Measurements from ENCODE around the gene NPAS3.

The NPAS3 gene

DNA sequence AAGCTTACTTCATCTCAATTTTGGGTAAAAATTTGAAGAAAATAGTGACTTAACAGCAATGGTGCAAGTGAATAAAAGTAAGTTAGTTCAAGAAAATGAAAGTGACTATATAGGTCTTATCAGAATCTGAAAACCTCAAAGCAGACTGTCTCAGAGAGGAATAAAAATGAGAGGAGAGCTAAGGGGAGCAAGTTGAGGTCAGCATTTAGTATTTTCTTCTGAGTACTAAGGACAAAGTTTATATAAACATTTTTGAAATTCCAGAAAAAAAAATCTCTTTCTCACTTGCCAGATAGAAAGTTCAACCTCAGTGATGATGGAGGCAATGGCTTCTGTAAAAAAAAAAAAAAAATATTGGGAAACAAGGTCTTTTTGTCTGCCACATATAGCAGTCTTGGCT is 414.1 kb downstream of the NPAS3 start:
- H3K27me3 Mint-ChIP-seq, result no peaks in the 10 kb centered on the region

DNA sequence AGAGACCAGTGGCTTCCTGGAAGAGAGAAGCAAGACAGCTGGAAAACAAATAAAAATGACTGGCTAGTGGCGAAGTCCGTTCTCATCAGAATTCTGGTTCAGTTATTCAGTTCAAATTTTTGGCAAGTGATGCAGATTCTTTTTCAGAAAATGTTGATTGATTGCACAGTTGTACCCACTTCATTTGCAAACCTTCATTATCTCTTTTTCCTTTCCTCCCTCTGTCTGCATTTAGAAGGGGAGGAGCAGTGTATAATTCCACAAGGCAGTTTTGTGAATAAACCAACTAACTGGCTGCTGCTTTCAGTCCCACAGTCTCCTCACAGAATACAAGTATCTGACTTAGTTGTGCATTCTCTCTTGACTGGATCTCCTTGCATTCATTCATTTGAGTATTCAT is 417.5 kb downstream of the NPAS3 start:
- H3K27ac Mint-ChIP-seq (ENCODE audit: low read depth), result no peak overlapping the region
- DNase-seq (ENCODE audit: low spot score in 2 of 2), result no peak
- no peak for ATAC-seq (replicated peaks; ENCODE audit: extremely low read depth, poor library complexity, severe bottlenecking)
- H3K27me3 Mint-ChIP-seq, result no peaks in the 10 kb centered on the region
- no peaks in the 10 kb centered on the region for H3K36me3 Mint-ChIP-seq (ENCODE audit: insufficient read depth)
- H3K4me3 Mint-ChIP-seq, result no peak overlapping the region
- no peaks in the 10 kb centered on the region for H3K4me1 Mint-ChIP-seq
- H3K9me3 Mint-ChIP-seq, result peaks cover 35% of the 10 kb centered on the region

More for the DNA sequence above, 414.1 kb downstream of the NPAS3 start:
- no peak for DNase-seq (ENCODE audit: low spot score in 2 of 2)
- no peaks in the 10 kb centered on the region for H3K36me3 Mint-ChIP-seq (ENCODE audit: insufficient read depth)
- no peaks in the 10 kb centered on the region for H3K4me1 Mint-ChIP-seq
- H3K27ac Mint-ChIP-seq (ENCODE audit: low read depth), result no peak overlapping the region
- ATAC-seq (replicated peaks; ENCODE audit: extremely low read depth, poor library complexity, severe bottlenecking), result no peak
- peaks cover 29% of the 10 kb centered on the region for H3K9me3 Mint-ChIP-seq
- no peak overlapping the region for H3K4me3 Mint-ChIP-seq

DNA sequence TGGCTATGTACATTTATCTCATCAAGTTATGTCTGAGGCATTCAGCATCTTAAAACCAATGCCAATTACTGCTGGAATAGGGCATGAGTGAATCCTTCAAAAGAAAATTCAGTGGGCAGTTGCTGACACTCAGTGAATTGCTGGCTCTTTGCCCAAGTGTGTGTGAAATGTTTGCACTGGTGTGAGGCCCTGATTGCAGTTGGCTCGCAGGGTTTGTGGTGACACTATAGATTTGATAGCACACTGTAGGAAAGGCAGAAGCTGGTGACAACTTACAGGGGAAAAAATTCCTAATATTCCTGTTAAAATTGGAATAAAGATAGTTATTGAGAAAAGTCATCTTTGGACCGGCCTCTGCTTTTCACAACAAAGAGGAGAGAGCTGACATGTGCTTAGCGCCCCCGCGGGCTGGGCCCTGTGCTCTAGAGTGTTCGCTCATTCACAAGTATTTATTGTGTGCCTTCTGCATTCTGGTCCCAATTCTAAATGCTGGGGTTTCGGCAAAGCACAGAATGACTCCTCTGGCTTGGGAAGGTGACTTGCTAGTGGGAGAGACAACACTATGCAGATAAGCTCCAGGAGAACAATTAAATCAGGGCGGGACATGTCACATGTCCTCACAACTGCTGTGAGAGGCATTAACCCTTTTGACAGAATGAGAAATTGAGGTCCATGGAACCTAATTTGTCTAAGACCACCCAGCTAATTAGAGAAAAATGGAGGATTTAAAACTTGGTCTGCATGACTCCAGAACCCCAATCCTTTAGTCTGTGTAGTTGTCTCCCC is 418.7 kb downstream of the NPAS3 start:
- DNase-seq (ENCODE audit: low spot score in 2 of 2) (no peak), ATAC-seq (replicated peaks; ENCODE audit: extremely low read depth, poor library complexity, severe bottlenecking) (no peak)
- Mint-ChIP-seq H3K36me3 (ENCODE audit: insufficient read depth) (no peaks in the 10 kb centered on the region), H3K4me3 (no peak overlapping the region), H3K27me3 (no peaks in the 10 kb centered on the region), H3K9me3 (peaks cover 35% of the 10 kb centered on the region), H3K4me1 (no peaks in the 10 kb centered on the region), H3K27ac (ENCODE audit: low read depth) (no peak overlapping the region)

DNA sequence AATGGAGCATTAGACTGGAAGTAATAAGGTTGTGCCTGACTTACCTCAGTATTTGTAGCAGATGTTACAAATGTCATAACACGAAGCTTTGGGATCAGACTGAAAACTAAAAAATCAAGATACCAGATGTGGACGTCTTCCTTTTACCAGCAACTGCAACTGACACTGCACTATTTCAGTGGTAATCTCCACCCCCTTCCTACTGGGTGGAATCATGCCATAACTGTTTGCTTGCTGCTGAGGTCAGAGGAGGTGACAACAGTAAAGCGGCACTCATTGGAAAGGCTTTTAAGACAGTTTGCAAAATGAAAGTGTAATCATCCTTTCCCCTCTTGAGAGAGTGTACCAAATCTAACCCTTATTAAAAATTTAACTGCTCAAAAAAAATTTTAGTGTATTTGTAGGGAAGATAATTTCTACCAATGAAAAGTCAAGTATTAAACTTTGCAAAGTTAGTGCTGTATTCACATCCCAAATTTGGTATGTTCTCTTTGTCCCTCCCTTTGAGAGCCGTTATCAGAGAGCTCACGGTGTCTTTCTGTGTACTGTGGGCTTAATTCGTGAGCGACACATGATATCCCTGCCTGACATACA is 420.7 kb downstream of the NPAS3 start:
- no peak for DNase-seq (ENCODE audit: low spot score in 2 of 2)
- Mint-ChIP-seq H3K4me3 (no peak overlapping the region), H3K4me1 (no peaks in the 10 kb centered on the region), H3K36me3 (ENCODE audit: insufficient read depth) (no peaks in the 10 kb centered on the region), H3K27ac (ENCODE audit: low read depth) (no peak overlapping the region), H3K27me3 (no peaks in the 10 kb centered on the region), H3K9me3 (peaks cover 22% of the 10 kb centered on the region)
- ATAC-seq (replicated peaks; ENCODE audit: extremely low read depth, poor library complexity, severe bottlenecking), result no peak

DNA sequence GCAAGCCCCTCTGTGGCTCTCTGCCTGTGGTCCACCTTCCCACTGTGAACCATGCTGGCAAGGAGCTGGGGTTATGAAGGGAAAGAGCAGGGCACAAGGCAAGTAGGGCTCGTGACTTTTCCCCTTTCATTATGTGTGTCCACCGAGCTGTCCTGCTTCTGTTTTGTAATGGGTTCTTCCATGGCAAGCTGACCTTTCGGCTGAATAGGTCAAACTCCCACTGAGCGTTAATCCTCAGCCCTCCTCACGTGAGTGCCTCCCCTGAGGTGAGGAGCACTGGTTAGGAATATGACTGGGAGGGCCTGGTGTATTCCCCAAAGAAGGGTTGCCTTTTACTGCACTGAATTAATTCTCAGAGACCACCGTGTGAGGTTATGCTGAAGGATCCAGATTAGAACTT is 424.3 kb downstream of the NPAS3 start:
- no peak for DNase-seq (ENCODE audit: low spot score in 2 of 2)
- Mint-ChIP-seq H3K4me1 (no peaks in the 10 kb centered on the region), H3K27me3 (no peaks in the 10 kb centered on the region), H3K9me3 (peaks cover 11% of the 10 kb centered on the region), H3K4me3 (no peak overlapping the region), H3K27ac (ENCODE audit: low read depth) (no peak overlapping the region), H3K36me3 (ENCODE audit: insufficient read depth) (no peaks in the 10 kb centered on the region)
- no peak for ATAC-seq (replicated peaks; ENCODE audit: extremely low read depth, poor library complexity, severe bottlenecking)

DNA sequence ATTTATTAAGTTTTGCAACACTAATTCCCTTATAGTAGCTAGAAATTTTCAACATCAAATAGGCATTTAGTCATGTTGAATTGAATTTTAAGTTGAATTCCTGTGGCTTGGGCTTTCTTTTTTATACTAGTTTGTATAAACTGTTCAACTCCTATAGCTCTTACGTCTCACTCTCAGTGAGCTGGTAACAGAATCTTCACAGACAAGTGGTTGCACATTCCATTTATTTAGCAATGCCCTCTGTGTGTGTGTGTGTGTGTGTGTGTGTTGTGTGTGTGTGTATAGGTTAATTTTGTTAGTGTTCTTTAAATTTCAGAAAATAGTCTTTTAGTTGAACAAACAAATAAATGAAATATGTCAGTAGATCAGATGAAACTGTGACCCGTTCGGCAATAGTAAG is 425.0 kb downstream of the NPAS3 start:
- Mint-ChIP-seq H3K4me3 (no peak overlapping the region), H3K27ac (ENCODE audit: low read depth) (no peak overlapping the region)
- no peak for ATAC-seq (replicated peaks; ENCODE audit: extremely low read depth, poor library complexity, severe bottlenecking)

DNA sequence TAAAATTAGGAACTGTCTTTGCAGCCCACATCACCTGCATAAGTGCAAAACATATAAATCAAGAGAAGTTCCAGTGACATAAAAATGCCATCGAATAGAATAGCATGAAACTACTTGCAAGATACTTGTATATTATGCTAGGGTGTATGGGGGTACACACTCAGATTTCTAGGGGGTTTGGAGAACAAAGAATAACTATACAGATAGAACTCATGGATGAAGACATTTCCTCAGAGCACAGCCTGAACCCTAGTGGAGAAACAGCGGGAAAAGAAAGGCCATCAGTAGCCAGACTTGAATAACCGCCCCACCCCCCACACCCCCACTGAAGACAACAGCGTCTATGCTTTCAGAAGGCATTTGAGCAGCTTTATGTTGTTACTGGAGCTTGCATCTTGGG is 425.8 kb downstream of the NPAS3 start:
- peaks cover 6% of the 10 kb centered on the region for H3K9me3 Mint-ChIP-seq
- no peak overlapping the region for H3K4me3 Mint-ChIP-seq
- no peak overlapping the region for H3K27ac Mint-ChIP-seq (ENCODE audit: low read depth)
- DNase-seq (ENCODE audit: low spot score in 2 of 2) (no peak), ATAC-seq (replicated peaks; ENCODE audit: extremely low read depth, poor library complexity, severe bottlenecking) (no peak)
- no peaks in the 10 kb centered on the region for H3K36me3 Mint-ChIP-seq (ENCODE audit: insufficient read depth)
- no peaks in the 10 kb centered on the region for H3K4me1 Mint-ChIP-seq
- H3K27me3 Mint-ChIP-seq, result no peaks in the 10 kb centered on the region

More for the DNA sequence above, 425.0 kb downstream of the NPAS3 start:
- Mint-ChIP-seq H3K36me3 (ENCODE audit: insufficient read depth) (no peaks in the 10 kb centered on the region), H3K27me3 (no peaks in the 10 kb centered on the region), H3K4me1 (no peaks in the 10 kb centered on the region), H3K9me3 (peaks cover 11% of the 10 kb centered on the region)
- no peak for DNase-seq (ENCODE audit: low spot score in 2 of 2)

DNA sequence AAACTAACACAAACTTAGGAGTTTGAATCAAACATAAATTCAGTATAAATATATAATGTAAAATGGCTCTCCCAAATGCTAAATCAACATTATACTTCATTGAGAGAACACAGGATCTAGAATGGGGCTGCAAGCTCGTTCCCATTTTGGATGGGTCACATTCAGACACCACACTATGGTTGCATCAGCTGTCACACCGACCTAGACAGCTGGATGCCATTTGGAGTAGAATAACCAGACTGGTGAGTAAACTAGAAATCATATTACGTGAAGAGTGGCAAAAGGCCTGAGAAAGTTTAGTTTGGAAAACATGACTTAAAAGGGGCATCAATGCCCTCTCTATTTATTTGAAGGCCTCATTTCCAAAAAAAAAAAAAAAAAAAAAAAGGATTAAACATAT is 430.4 kb downstream of the NPAS3 start:
- H3K27ac Mint-ChIP-seq (ENCODE audit: low read depth), result no peak overlapping the region
- no peaks in the 10 kb centered on the region for H3K36me3 Mint-ChIP-seq (ENCODE audit: insufficient read depth)
- H3K9me3 Mint-ChIP-seq, result peaks cover 6% of the 10 kb centered on the region
- no peaks in the 10 kb centered on the region for H3K4me1 Mint-ChIP-seq
- H3K27me3 Mint-ChIP-seq, result no peaks in the 10 kb centered on the region
- ATAC-seq (replicated peaks; ENCODE audit: extremely low read depth, poor library complexity, severe bottlenecking) (no peak), DNase-seq (ENCODE audit: low spot score in 2 of 2) (no peak)
- H3K4me3 Mint-ChIP-seq, result no peak overlapping the region

DNA sequence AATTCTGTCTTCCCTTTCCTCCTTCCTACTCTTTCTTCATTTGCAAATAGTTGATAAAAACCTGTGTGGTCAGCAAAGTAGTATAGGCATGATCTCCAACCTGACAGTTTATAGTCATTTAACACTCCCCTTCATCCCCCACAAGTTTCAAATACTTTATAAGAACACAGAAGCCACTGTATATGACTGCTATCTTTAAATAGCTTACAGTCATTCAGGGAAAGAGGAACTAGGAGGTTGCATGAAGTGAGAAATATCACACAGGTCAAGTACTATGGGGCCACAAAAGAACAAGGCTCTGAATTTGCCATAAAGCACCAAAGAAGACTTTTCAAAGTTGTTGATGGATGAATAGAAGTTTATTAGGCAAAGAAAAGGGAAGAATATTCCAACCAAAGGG is 431.3 kb downstream of the NPAS3 start:
- no peaks in the 10 kb centered on the region for H3K36me3 Mint-ChIP-seq (ENCODE audit: insufficient read depth)
- no peaks in the 10 kb centered on the region for H3K4me1 Mint-ChIP-seq
- no peaks in the 10 kb centered on the region for H3K27me3 Mint-ChIP-seq
- ATAC-seq (replicated peaks; ENCODE audit: extremely low read depth, poor library complexity, severe bottlenecking) (no peak), DNase-seq (ENCODE audit: low spot score in 2 of 2) (no peak)
- H3K27ac Mint-ChIP-seq (ENCODE audit: low read depth), result no peak overlapping the region
- peaks cover 6% of the 10 kb centered on the region for H3K9me3 Mint-ChIP-seq
- no peak overlapping the region for H3K4me3 Mint-ChIP-seq

DNA sequence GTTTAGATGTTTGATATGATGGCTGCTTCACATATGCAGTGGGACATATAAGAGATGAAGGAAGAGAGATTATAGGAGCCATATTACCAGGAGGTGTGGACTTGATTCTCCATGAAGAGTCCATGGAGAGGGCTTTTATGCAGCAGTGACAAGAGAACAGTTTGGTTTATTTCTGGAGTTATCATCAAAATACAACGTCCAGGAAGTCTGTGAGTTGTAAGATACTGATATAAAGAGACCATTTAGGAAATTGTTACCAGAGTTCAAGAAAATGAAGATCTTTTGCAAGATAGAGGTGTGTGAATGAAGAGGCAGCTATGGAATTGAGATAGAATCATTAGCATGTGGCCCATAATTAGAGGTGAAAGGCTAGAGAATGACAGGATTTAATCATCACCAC is 431.7 kb downstream of the NPAS3 start:
- no peak for ATAC-seq (replicated peaks; ENCODE audit: extremely low read depth, poor library complexity, severe bottlenecking)
- H3K4me3 Mint-ChIP-seq, result no peak overlapping the region
- H3K36me3 Mint-ChIP-seq (ENCODE audit: insufficient read depth), result no peaks in the 10 kb centered on the region
- H3K27ac Mint-ChIP-seq (ENCODE audit: low read depth), result no peak overlapping the region
- no peaks in the 10 kb centered on the region for H3K4me1 Mint-ChIP-seq
- H3K9me3 Mint-ChIP-seq, result peaks cover 6% of the 10 kb centered on the region
- no peaks in the 10 kb centered on the region for H3K27me3 Mint-ChIP-seq
- no peak for DNase-seq (ENCODE audit: low spot score in 2 of 2)

DNA sequence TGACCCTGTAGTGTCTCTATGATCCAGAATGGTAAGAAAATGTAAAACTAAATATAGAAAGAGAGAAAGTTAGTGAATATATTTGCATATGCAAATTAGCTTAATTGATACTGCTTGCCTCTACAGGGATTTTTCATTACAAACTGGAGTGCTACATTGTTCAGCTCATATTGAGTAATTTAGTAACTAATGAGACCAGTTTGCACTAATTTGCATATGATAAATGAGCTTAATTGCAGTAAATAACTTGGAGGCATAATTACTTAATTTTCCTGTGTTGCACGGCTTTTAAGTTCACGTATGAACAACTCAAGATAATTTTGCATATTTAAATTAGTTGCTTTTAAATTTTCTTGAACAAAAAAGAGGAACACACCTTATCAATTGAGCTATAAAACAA is 436.5 kb downstream of the NPAS3 start:
- Mint-ChIP-seq H3K27ac (ENCODE audit: low read depth) (no peak overlapping the region), H3K36me3 (ENCODE audit: insufficient read depth) (no peaks in the 10 kb centered on the region), H3K4me3 (no peak overlapping the region), H3K27me3 (no peaks in the 10 kb centered on the region), H3K9me3 (peaks cover 6% of the 10 kb centered on the region), H3K4me1 (no peaks in the 10 kb centered on the region)
- ATAC-seq (replicated peaks; ENCODE audit: extremely low read depth, poor library complexity, severe bottlenecking) (no peak), DNase-seq (ENCODE audit: low spot score in 2 of 2) (no peak)

DNA sequence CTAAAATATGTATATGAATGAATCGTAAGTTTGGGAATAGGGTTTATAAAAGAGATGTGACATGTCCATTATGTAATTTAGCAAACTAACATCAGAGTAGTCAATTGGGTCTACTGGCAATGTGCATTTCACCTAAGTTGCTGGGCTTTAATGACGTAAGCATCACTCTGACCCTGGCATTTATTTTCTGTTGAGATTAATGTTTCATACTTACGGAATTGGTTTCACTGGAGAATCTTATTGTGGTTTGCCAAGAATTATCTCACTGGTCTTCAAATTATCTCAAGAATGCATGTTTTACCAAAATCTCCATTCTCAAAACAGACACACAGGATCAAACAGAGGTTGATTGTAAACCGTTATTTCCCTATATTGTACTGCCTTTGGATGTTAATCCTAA is 437.1 kb downstream of the NPAS3 start:
- no peaks in the 10 kb centered on the region for H3K4me1 Mint-ChIP-seq
- peaks cover 6% of the 10 kb centered on the region for H3K9me3 Mint-ChIP-seq
- ATAC-seq (replicated peaks; ENCODE audit: extremely low read depth, poor library complexity, severe bottlenecking) (no peak), DNase-seq (ENCODE audit: low spot score in 2 of 2) (no peak)
- H3K36me3 Mint-ChIP-seq (ENCODE audit: insufficient read depth), result no peaks in the 10 kb centered on the region
- H3K4me3 Mint-ChIP-seq, result no peak overlapping the region
- H3K27me3 Mint-ChIP-seq, result no peaks in the 10 kb centered on the region
- no peak overlapping the region for H3K27ac Mint-ChIP-seq (ENCODE audit: low read depth)

DNA sequence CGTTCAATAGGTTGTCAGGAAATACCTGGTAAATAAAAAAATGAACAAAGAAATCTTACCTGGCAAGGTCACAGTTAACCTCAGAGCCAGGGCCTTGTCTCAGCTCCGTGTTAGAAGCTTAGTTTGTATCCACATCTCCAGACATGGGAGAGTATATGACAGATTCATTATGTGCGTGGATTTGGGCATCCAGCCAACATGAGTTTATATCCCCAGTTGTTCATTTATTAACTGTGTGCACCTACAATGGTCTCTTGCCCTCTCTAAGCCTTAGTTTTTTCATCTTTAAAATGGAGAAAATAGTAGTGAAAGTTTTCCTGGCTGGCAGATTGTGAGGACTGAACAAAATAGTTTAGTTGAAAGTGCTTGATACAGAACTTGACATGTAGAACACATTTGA is 437.8 kb downstream of the NPAS3 start:
- ATAC-seq (replicated peaks; ENCODE audit: extremely low read depth, poor library complexity, severe bottlenecking), result no peak
- Mint-ChIP-seq H3K27me3 (no peaks in the 10 kb centered on the region), H3K4me1 (no peaks in the 10 kb centered on the region), H3K27ac (ENCODE audit: low read depth) (no peak overlapping the region), H3K36me3 (ENCODE audit: insufficient read depth) (no peaks in the 10 kb centered on the region), H3K9me3 (peaks cover 6% of the 10 kb centered on the region), H3K4me3 (no peak overlapping the region)
- DNase-seq (ENCODE audit: low spot score in 2 of 2), result no peak

Measured in central memory CD8-positive, alpha-beta T cell (primary cell).